GM11168 (cell line): Measurements from ENCODE around the gene CCL19.

Experiments
- in situ Hi-C: fragments of 300-500 bp; cut with MboI; formaldehyde crosslinking; loops from one replicate; pipeline ENCODE4 v1.12.0; 2022; ENCODE audit warnings: low sequenced_read_pairs; ENCODE audit not compliant: unreplicated experiment

Gene CCL19

DNA sequence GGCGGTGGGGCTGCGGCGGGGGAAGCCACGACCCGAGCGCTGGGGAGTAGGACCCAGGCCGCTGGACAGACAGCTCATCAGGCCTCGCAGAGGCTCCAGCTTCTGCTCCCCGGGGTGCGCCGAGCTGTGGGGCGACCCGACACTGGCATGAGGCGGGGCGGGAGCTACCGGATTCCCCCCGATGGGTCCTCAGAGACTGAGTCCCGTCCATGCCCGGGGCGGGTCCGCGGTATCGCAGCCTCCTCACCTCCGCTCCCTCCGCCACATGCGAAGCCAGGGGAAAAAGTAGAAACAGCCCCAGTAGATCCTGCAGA is 26.1 kb downstream of the CCL19 start:
- in situ Hi-C loops: no loop called here

DNA sequence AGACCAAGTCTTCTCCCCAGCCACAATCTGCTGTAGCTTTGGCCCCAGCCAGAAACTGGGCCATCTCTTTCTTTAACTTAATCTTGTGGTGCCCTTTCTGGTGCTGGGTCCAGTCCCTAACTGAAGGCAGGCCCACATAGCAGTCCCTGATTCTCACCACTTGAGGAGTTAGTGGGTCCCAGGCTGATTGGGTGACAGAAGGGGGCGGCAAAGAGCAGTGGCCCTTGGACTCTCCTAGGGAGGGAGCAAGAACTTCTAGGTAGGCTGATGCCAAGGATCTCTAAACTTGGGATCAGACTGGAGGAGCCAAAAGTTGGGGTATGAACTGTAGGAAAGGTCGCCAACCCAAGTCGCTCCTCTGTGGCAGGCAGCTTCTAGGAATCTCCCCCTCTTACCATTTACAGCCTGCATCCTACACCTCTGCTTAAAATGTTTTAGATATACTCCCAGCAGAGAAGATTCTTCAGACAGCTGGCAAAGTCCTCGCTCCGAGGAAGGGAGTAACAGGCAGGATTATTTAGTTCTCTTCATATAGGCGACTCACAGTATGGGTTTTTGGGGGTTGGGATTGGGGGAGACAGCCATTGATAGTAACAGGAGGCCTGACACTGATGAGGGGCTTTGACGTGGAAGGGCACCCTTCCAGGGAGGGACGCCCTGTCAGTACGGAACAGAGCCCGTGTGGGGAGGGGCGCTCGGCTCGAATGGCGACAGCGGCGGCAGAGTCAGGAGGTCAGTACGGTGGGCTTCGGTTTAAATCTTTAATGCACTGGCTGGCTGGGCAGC is 26.6 kb downstream of the CCL19 start:
- in situ Hi-C loops: no loop called here

DNA sequence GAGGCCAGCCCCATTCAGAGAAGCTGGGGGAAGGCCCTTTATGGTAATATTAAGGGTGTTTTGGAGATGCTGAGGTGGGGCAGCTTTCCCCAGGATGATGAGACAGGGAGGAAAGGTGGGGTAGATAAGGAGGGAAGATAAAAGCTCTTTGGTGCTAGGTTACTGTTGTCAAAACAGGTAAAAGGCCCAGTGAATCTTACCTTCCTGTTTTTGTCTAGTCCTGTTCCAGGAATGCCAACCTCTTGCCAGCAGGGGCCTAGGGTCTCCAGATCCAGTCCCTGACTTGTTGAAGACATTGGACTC is 27.8 kb downstream of the CCL19 start:
- in situ Hi-C loops: no loop called here

DNA sequence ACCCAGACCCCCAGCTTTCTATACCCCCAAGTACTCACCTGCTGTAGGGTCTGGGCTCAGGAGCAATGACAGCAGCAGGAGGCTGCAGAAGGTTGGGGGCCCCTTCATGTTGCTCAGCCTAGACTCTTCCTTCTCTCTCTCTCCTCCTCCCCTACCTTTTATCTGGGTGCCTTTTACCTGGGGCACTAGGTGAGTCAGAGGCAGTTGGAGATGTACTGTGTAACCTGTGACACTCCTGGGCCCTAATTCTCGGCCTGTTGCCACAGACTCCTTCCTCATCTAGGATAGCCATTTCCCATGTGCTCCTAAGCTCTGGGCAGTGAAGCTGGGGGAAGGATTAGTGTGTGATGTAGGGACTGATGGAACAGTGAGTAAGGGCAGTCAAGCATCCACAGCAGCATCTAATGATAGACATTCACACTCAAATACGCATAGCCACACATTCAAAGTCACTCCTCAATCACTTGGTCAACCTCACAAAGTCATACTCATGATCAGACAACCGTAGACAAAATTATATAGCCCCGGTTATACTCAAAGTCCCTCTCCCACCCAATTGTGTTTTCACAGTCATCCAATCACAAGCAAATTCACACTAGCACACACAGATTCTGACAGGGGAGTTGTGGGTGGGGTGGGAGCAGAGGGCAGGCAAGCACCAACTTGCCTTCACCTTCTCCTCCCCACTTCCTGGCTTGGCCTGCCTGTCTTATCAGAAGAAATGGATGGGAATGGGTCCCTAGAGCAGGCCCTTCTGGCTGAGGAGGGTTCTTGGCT is 28.4 kb downstream of the CCL19 start, which contains the start of gene CCL27:
Gene CCL27, minus strand, starts transcription at position 132 of the 777 bp plus-strand sequence. Its CDS starts 24 bp downstream, at position 108.
- in situ Hi-C loops: no loop called here

DNA sequence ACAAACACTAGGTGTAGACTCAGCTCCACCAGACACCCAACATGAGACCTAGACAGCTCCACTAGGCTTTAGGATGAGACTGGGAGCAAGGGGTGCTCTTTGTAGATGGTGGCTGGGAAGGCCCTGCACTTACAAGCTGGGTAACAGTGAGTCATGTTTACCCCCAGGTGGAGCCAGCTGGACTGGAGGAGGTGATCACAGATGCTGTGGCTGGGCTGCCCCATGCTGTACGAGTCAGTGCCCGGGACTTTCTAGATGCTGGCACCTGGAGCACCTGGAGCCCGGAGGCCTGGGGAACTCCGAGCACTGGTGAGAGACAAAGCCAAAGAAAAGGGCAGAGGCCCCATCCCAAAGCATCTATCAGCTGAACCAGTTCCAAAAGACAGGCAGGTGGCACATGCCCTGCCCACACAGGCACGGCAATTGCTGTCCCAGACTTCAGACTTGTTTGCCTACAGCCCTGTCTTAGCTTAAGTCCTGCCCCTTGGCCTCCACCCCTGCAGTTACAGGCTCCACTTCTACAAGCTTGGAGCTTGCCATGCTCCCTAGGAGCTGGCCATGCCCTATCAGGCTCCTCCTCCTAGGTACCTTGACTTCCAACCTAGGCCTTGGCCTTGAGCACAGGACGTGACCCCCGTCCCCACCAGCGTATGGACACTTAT is 31.4 kb downstream of the CCL19 start:
- in situ Hi-C loops: no loop called here

DNA sequence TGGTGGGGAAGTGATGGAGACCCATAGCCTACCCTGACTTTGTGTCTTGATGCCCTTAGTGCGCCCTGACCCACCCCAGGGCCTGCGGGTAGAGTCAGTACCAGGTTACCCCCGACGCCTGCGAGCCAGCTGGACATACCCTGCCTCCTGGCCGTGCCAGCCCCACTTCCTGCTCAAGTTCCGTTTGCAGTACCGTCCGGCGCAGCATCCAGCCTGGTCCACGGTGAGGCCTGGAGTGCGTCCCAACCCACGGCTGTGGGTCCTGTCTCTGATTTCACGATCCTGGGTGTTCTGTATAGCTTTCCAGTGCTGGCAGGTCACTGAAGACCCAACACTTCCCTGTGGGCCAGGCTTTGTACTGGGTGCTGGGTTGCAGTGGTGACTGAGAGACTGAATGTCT is 32.6 kb downstream of the CCL19 start:
- in situ Hi-C loops: no loop called here

DNA sequence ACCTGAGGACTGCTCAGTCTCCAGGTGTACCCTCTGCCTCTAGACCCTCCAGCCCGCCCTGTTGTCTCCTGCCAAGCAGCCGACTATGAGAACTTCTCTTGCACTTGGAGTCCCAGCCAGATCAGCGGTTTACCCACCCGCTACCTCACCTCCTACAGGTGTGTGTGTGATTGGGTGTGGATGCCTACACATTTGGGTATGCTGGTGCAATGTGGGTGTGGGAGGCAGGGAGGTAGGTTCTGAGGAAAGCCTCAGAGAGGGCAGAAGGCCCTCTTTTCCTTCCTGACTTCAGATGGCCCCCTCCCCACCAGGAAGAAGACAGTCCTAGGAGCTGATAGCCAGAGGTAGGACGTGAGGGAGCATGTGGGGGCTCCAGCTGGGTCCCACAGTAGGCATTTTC is 34.1 kb downstream of the CCL19 start:
- in situ Hi-C loops: no loop called here

DNA sequence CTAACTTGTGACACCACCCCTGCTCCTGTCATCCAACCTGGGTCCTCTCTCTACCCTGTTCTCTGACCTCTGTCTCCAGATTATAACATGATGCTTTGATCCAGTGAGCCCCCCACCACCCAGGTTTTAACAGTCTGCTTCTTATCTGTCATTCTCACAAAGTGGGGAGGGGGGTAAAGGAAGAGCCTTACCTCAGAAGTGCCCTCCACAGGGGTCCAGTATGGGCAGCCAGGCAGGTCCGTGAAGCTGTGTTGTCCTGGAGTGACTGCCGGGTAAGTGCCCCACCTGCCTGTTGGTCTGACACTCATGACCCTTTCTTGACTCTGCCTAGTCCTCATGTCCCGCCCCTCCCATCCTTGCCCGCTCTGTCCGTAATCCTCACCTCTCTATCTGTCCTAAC is 35.7 kb downstream of the CCL19 start:
- in situ Hi-C loops: no loop called here

DNA sequence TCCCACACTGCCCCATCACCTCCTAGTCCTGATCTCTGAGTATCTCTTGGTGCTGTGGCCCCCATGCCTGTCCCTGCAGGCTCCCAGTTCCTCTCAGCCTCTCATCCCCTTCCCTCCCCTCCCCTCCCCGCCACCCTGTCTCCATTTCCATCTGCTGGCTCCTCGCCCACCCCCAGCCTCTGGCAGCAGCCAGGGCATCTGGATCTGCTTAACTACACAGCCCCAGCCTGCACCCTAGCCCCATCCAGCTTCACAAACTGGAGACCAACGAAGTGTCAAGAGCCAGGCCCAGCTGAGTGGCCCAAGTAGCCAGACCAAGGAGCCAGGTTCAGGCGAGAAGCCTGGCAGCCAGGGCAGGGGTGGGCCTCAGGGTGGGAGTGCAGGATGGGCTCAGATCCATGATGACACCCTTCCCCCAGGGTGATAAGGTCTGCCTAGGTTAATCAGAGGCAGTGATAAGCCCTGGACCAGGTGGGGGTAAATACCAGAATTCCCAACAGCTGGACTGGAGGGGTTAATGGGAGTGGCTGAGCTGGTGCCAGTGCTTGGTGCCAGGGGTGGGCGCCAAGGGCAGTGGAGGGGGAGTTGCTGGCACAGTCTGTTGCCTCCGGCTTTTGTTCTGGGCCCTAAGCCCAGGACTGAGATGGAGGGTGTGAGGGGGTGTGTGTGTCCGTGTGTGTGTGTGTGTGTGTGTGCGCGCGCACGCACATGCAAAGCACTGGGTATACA is 36.6 kb downstream of the CCL19 start:
- in situ Hi-C loops: no loop called here

DNA sequence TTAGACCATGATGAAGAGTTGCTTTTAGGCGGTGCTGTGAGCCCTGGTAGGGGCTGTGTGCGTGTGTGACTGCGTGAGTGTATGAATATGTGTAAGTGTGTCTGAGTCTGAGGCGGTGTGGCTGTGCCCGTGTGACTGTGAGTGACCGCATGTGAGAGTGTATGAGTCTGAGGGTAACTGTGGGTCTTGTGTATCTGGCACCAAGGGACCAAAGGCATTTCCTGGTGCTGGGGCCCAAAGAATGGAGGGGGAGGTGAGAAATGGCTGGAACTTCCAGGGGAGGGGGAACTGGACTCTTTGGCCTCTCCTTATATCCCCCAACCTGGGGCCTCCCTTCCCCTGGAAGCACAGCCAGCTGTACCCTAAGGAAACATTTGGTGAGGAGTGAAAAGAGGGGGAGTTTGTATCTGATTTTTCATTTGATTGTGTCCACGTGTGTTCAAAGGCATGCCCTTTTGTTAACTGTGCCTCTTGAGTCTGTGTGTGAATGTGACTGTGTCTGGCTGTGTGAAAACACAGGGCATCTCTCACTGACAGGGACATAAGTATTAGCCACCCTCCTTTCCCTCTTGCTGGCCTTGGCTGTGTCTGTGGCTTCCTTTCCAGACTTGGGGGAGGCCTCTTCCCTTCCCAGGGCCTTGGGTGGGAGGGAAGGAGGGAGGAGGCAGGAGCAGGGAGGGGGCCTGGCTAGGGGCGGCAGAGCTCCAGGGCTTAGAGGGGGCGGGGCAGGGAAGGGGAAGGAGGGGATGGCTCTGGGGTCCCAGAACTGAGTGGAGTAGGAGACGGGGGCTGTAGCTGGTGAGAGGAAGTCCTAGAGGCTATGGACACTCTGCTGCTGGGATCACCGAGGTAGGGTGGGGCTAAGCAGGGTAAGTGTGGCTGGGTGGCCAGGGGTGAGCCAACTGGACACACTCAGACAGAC is 37.7 kb downstream of the CCL19 start:
- in situ Hi-C loops: no loop called here

DNA sequence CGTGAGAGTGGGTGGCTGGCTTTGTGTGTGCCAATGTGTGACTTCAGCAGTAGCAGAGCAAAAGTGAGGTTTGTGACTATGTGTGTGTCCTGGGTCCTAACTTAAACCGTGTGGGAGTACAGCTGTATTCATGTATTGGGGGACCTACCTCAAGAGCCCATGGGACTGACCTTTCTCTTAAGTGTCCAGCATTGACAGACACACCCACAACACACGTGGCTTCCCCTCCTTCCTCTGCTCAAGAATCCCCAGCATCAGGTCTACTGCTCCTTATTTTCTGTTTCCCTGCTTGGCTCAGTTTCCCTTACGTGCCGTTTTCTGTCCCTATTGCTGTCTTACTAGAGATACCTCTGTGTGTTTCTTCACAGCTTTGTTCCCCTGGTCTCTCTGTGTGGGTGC is 38.5 kb downstream of the CCL19 start:
- in situ Hi-C loops: no loop called here

DNA sequence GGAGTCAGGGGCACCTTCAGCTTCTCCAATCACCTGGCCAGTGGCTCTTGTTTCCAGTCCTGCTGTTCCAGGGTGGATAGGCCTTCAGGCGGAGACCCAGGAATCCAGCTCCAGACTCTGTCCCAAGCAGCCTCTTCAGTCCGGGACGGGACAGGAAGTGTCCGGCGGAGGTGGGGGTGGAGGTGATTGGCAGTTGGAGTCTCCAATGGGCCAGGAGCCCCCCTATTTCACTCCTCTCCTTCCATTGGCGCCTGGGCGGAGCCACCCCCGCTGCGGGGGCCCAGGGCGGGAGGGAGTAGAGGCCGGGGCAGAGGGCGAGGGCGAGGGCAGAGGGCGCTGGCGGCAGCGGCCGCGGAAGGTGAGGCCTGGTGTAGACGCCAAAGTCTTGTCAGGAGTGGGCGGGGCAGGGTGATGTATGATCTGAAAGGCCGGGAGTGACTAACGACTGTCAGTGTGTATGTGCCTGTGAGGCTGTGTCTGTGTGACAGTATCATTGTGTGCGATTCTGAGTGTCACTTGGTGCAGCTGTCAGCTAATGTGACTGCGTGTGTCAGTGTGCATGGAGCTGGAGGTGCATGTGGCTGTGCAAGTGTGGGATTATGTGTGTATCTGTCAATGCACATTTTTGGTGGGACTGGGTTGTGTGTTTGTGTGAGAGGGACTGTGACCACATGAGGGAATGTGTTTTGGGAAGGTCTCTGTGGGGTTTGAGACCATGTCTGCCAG is 39.0 kb downstream of the CCL19 start, which contains the start of gene IL11RA:
Gene IL11RA, plus strand, starts transcription at position 310 of the 726 bp plus-strand sequence. CDS start 3,033 bp downstream, outside the sequence.
- in situ Hi-C loops: no loop called here

DNA sequence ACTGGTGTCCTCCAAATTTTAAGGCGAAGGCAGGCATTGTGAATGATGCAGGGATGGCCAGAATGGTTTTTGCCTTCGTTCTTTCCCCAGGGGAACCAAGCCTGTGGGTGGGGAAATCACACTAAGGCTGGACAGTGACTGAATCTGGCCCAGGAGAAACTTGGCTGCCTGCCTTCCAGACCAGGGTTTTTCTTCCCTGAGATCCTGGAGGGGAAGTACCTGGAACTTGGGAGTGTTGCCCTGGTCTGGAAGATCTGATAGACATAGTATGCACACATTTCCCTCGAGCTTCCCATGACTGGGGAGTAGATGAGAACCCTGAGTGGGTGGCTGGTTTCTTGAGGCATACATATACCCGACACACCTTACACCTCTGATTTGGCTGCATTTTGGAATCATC is 39.8 kb downstream of the CCL19 start:
- in situ Hi-C loops: no loop called here

DNA sequence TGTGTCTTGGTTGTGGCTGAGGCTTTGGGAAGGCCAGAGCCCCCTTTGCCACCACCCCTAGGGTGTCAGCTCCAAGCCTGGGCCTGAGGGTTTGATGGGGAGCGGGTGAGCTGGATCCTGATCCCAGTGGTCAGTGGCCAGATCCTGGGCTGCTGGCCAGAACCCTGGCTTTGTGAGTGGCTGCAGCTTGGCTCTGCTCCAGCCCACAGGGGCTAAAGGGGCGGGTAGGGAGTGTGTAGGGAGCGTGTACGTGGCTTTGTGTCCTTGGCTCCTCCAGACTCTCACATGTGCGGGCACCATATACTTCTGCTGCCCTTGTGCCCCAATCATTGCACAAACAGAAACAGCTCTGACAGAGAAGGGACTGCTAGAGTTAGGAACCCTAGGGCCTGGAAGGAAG is 40.3 kb downstream of the CCL19 start:
- in situ Hi-C loops: no loop called here

DNA sequence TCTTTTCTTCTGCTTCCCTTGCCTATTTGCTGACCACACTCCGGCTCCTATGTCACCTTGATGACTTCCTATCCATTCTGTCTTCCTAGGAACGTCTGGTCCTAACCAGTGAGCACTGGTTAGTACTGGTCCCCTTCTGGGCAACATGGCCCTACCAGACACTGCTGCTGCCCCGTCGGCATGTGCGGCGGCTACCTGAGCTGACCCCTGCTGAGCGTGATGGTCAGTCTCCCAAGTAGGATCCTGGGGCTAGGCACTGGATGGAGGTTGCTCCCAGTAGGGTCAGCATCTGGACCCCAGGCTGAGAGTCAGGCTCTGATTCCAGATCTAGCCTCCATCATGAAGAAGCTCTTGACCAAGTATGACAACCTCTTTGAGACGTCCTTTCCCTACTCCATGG is 42.4 kb downstream of the CCL19 start:
- in situ Hi-C loops: no loop called here

DNA sequence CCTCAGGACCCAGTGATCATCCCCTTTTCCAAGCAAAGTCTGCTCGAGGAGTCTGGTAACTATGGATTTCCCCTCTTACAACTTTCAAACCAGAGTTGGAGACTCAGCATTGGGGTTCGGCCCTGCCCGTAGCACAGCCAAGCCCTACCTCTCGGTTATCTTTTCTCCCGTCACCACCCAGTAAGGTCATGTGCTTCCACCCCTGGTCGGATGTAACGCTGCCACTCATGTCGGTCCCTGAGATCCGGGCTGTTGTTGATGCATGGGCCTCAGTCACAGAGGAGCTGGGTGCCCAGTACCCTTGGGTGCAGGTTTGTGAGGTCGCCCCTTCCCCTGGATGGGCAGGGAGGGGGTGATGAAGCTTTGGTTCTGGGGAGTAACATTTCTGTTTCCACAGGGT is 43.4 kb downstream of the CCL19 start:
- in situ Hi-C loops: no loop called here

DNA sequence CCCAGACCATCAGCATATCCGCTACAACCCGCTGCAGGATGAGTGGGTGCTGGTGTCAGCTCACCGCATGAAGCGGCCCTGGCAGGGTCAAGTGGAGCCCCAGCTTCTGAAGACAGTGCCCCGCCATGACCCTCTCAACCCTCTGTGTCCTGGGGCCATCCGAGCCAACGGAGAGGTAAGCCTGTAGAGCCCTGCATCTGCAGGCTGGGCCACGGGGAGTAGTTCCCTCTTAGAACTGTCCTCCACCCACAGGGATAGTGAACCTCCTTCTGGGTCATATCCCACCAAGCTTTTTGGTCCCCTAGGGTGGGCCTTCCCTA is 44.0 kb downstream of the CCL19 start:
- in situ Hi-C loops: no loop called here

DNA sequence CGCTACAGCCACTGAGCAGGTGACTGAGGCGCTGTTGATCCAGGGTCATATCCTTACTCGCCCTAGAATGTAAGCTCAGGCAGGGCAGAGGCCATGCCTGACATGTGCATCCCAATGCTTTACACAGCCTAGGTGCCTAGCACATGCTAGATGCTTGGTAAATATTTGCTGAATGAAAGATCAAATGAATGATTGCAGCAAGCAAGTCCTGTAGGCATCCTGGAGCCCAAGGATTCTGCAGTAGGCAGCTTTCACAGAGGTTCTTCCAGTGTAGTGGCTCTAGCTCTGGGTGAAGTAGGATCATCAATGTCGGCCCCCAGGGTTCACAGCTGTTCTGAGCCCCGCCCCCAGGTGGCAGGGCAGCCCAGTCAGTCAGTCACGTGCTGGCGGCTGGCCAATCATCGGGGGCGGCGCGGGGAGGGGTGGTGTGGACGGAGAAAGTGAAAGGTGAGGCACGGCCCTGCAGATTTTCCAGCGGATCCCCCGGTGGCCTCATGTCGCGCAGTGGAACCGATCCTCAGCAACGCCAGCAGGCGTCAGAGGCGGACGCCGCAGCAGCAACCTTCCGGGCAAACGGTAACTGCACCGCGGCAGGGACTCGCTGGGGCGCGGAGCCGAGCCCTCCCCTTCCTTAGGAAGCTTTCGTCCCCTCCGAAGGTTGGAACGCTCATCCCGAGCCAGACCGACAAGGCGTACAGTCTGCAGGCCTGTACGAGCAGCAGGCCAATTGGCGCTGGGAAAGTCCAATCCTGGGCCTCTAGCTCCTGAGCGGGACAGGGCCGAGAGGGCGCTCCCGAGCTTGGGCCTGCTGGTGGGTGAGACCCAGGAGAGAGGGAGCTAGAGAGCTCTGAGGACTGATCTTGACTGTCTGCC is 44.6 kb downstream of the CCL19 start, which contains the start of gene GALT:
Gene GALT, plus strand, starts transcription at position 465 of the 873 bp plus-strand sequence. Its CDS starts 30 bp downstream, at position 495.
- in situ Hi-C loops: no loop called here
